Endothelial cell (in vitro differentiated cells): Measurements from ENCODE around the gene PROP1. TPM values are rescaled to one million over a fixed set of nuclear protein-coding genes. Genes with fewer than 3 reads are reported as not detected.
"Not testable (repeated sequence)": the region's sequence is repeated elsewhere in the genome, so short reads cannot be mapped to it uniquely, and the experiment has no call there.

Experiments used
- DNase-seq: peaks from one replicate; pipeline ENCODE4 v3.0.0; 2021; ENCODE audit warnings: low spot score
- H3K27ac Mint-ChIP-seq: one replicate; pipeline ENCODE4 v1.8.0; 2021; ENCODE audit warnings: mixed read lengths, inconsistent platforms; ENCODE audit not compliant: unreplicated experiment
- H3K27me3 Mint-ChIP-seq: one replicate; pipeline ENCODE4 v1.8.0; 2021; ENCODE audit warnings: mild to moderate bottlenecking, moderate library complexity, mixed read lengths, inconsistent platforms; ENCODE audit not compliant: unreplicated experiment
- H3K36me3 Mint-ChIP-seq: one replicate; pipeline ENCODE4 v1.8.0; 2021; ENCODE audit warnings: mild to moderate bottlenecking, low read depth, mixed read lengths, inconsistent platforms; ENCODE audit not compliant: unreplicated experiment
- H3K4me1 Mint-ChIP-seq: one replicate; pipeline ENCODE4 v1.8.0; 2021; ENCODE audit warnings: mild to moderate bottlenecking, mixed read lengths, inconsistent platforms; ENCODE audit not compliant: unreplicated experiment
- H3K4me3 Mint-ChIP-seq: one replicate; pipeline ENCODE4 v1.8.0; 2021; ENCODE audit warnings: mild to moderate bottlenecking, mixed read lengths, inconsistent platforms; ENCODE audit not compliant: unreplicated experiment
- H3K9me3 Mint-ChIP-seq: one replicate; pipeline ENCODE4 v1.8.0; 2021; ENCODE audit warnings: mixed read lengths, inconsistent platforms; ENCODE audit not compliant: unreplicated experiment
- long read RNA-seq: library from polyadenylated mRNA; unstranded; transcript quantifications from one replicate; pipeline ENCODE4 v2.0.0, GENCODE V29; 2020; ENCODE audit not compliant: unreplicated experiment
- total RNA-seq: library from RNA; stranded (reverse); fragmentation: NEBNext Ultra II Directional; extraction: Animal tissue kit (Norgen Biotek cat#: 25700); gene quantifications from one replicate; pipeline ENCODE4 v1.2.1, GENCODE V29; 2021; ENCODE audit not compliant: unreplicated experiment
- TF ChIP-seq, protein P1 (sequence below): fragments of 200-600 bp; sonication (generic); IDR thresholded peaks from one replicate; pipeline ENCODE4 v1.5.0; 2021; ENCODE audit warnings: antibody characterized with exemption; ENCODE audit not compliant: unreplicated experiment

Gene PROP1
- not detected for total RNA-seq
- long read RNA-seq, result 0 reads

DNA sequence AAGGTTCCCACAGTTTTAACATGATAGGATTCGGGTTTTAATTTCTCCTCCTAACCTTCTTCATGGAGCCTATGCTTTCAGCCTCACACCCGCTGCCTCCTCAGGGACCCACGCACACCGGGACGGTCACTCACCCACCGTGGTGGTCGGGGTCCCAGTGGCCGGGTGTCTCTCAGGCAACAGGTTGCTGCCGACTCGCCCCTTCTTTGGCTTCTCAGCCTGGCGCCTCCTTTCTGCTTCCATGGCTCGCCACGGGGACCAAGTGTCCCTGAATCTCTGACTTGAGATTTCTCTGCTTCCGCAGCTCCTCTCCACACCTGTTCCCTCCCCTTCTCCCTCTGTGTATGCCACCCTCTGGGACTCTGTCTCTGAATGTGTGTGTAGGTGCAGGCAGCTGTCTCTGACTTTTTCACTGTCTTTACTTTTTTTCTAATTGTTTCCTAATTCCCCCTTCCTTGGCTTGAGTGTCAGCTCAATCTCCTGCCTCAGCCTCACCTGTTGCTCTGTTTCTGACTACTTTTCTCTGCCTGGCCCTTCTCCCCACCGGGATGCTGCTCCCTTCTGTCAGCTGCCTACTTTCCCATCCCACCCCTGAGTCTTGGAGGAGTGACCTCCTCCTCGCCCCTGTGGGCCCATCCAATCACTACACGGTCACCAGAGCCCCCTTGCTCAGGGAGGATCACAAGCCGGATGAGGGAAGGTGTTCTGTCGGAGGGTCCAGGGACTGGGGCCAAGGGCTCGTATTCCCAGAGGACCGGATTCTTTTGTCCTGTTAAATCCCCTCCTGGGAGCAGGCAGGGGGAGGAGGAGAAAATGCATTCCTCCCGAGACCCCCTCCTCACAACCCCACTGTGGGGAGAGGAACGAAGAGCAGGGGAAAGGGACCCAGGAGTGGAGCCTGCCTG, at the start of gene PROP1:
PROP1 (minus strand) TSS at position 552 of the 905 bp plus-strand sequence; CDS start at position 243, 309 bp downstream.
- H3K27me3 Mint-ChIP-seq, result peaks cover 2% of the 10 kb centered on the region
- H3K4me3 Mint-ChIP-seq, result no peak within 1 kb of the TSS
- H3K9me3 Mint-ChIP-seq, result no peaks in the 10 kb centered on the region
- no peak for DNase-seq
- peak within 1 kb of the TSS; percentile 22 for H3K27ac Mint-ChIP-seq
- TF ChIP-seq, protein P1, sequence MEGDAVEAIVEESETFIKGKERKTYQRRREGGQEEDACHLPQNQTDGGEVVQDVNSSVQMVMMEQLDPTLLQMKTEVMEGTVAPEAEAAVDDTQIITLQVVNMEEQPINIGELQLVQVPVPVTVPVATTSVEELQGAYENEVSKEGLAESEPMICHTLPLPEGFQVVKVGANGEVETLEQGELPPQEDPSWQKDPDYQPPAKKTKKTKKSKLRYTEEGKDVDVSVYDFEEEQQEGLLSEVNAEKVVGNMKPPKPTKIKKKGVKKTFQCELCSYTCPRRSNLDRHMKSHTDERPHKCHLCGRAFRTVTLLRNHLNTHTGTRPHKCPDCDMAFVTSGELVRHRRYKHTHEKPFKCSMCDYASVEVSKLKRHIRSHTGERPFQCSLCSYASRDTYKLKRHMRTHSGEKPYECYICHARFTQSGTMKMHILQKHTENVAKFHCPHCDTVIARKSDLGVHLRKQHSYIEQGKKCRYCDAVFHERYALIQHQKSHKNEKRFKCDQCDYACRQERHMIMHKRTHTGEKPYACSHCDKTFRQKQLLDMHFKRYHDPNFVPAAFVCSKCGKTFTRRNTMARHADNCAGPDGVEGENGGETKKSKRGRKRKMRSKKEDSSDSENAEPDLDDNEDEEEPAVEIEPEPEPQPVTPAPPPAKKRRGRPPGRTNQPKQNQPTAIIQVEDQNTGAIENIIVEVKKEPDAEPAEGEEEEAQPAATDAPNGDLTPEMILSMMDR, result no peak
- H3K4me1 Mint-ChIP-seq, result no peaks in the 10 kb centered on the region
- peaks cover 4% of the 10 kb centered on the region for H3K36me3 Mint-ChIP-seq

DNA sequence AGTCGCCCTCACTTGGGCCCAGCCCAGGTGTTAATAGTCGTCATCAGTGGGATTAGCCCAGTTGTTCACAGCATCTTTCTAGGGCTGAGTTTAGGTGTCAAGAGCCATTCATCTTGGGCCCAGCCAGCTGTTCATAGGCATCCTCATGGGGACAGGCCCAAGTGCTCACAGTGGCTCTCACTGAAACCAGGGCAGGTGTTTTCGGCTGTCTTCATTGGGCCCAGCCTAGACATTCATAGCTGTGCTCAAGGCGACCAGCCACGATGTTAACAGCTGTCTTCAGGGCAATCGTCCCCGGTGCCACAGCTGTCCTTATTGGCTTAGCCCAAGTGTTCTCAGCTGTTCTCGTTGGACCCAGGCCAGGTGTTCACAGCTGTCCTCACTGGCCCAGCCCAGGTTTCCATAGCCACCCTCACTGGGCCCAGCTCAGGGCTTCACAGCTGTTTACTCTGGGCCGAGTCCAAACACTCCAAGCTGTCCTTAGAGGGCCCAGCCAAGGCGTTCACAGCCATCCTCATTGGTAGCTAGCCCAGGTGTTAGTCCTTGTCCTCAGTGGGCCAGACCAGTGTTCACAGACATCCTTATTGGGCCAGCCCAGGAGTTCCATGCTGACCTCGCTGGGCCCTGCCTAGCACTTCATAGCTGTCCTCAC, 23.5 kb upstream of the PROP1 start:
- not testable (repeated sequence) for H3K4me3 Mint-ChIP-seq, H3K9me3 Mint-ChIP-seq, DNase-seq, H3K27me3 Mint-ChIP-seq, H3K36me3 Mint-ChIP-seq, H3K27ac Mint-ChIP-seq, H3K4me1 Mint-ChIP-seq

DNA sequence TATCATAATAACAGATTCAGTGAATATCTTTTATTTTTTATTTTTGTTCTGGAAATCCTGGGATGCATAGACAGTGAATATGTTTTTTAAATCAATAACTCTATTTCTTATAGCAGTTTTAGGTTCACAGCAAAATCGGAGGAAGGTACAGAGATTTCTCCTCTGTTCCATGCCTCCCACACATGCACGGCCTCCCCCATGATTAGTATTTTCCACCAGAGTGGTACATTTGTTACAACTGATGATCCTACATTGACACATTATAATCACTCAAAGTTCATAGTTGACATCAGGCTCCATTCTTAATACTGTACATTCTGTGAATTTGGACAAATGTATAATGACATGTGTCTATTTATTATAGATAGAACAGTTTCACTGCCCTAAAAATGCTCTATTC, 16.7 kb upstream of the PROP1 start:
- H3K27me3 Mint-ChIP-seq, H3K27ac Mint-ChIP-seq, H3K4me3 Mint-ChIP-seq, H3K4me1 Mint-ChIP-seq, H3K36me3 Mint-ChIP-seq, DNase-seq, H3K9me3 Mint-ChIP-seq: not testable (repeated sequence)

DNA sequence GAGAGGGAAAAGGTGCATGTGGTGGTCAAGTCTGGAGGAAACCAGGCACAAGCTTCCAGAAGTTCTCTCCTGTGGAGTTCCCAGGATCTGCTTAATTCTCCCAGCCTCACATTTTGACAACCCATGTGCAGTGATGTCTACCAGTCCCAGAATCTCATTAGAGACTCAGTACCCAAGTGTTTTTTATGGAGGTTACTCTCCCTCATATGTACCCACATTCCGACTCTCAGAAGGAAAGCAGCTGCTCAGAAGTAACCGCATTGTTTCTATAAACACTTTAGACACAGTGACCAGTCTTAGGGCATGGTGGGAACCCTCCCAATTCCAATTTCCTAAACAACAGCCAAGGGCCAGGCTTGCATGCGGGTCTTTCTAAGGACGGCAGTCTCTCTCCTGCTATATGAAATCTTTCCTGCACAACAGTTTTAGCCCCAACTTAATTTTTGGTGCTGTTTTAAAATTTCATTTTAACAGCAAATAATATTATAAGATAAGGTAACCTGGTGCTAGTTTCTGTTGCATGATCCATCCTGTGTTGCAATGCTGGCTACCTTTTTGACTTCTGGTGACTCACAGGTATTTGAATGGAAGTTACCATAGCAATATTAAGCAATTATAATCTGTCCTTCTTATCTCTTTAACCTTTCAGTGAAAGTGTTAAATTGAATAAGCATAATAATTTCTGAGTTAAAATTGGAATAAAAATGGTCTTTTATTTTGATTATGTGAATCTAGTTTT, 15.9 kb upstream of the PROP1 start:
- not testable (repeated sequence) for H3K4me1 Mint-ChIP-seq, H3K9me3 Mint-ChIP-seq, H3K27me3 Mint-ChIP-seq, H3K27ac Mint-ChIP-seq, H3K36me3 Mint-ChIP-seq, H3K4me3 Mint-ChIP-seq, DNase-seq

DNA sequence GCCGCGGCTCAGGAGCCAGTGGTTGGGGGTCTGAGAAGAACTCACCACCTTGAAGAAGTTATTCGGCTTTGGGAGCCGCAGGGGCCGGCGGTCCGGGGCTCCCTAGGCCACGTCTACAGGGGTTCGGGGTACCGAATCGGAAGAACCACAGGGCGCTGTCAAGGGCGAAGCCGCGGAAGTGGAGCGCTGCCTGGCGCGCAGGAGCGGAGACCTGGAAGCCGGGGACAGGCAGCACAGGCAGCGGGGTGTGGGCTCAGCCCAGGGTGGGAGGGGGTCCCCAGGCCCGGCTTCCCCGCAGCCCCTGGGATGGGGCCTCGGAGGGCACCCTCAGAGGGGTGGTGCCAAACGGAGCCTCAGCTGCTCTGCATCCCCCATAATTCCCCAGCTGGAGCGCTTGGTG, 11.2 kb upstream of the PROP1 start:
- DNase-seq, H3K4me3 Mint-ChIP-seq, H3K4me1 Mint-ChIP-seq, H3K27ac Mint-ChIP-seq, H3K9me3 Mint-ChIP-seq, H3K36me3 Mint-ChIP-seq, H3K27me3 Mint-ChIP-seq: not testable (repeated sequence)

DNA sequence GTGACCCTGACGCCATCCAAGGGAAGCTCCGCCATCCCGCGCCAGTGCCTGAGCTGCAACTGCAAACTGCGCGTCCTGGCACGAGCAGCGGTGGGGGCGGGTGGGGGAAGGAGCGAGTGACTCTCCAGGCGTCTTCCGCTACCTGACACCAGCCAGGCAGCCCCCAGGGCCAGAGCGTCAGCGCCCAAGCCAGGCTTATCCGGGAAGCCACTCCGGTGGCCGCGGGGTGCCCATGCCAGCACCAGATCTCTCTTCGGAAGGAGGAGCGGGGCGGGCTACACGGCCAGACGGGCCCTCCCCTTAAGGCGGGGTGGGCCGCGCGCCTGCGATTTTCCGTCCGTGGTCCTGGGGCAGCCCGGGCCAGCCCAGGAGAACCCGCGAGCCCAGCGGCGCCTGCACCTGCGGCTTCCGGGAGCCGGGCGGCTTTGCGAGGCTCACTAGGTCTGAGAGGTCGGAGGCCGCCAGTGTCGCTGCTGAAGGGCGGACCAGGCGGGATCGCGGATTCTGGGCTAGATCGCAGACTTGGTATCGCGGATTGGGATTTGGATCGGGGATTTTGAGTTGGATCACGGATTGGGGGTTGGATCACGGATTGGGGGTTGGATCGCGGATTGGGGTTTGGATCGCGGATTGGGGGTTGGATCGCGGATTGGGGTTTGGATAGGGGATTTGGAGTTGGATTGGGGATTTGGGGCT, 10.6 kb upstream of the PROP1 start:
- H3K4me1 Mint-ChIP-seq, H3K27ac Mint-ChIP-seq, H3K9me3 Mint-ChIP-seq, DNase-seq, H3K36me3 Mint-ChIP-seq, H3K27me3 Mint-ChIP-seq, H3K4me3 Mint-ChIP-seq: not testable (repeated sequence)

DNA sequence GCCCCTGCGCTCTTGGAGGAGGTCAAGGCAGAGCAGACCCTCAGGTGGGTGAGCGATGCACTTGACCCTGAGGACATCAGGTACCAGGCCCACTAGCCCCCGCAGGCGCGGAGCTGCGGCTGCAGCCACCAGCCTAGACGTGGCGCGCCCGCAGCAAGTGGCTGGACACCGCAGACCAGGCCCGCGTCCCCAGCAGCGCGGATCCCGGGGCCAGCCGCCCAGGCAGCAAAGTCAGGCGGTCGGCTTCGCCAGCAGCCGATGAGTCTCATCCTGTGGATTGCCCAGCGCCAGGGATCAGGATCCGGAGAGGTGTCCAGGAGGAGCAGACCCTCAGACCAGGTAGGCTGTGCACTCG, 10.1 kb upstream of the PROP1 start:
- H3K36me3 Mint-ChIP-seq, H3K4me1 Mint-ChIP-seq, DNase-seq, H3K4me3 Mint-ChIP-seq, H3K27me3 Mint-ChIP-seq, H3K27ac Mint-ChIP-seq, H3K9me3 Mint-ChIP-seq: not testable (repeated sequence)
